Activated CD4-positive, alpha-beta T cell treated with anti-CD3 and anti-CD28 coated beads for 36 hours (primary cell): ENCODE measurements around the gene KRTAP9-4. TPM values are rescaled to one million over a fixed set of nuclear protein-coding genes. Genes with fewer than 3 reads are reported as not detected.

ENCODE experiments used
- total RNA-seq, 2 experiments: library from RNA; stranded (reverse); gene quantifications; one replicate each; pipeline ENCODE4 v1.2.3, GENCODE V29; 2021

KRTAP9-4 gene
- total RNA-seq, 2 experiments from 2014 or later, result not detected

Other genes starting within 250 kb of the KRTAP9-4 start
- gene KRTAP3-2, start 249.8 kb upstream of the KRTAP9-4 start, total RNA-seq, result not detected
- not detected for gene KRTAP3-1, start 240.6 kb upstream of the KRTAP9-4 start, total RNA-seq
- not detected for gene KRTAP1-5, start 222.5 kb upstream of the KRTAP9-4 start, total RNA-seq
- gene KRTAP1-4, start 219.5 kb upstream of the KRTAP9-4 start, total RNA-seq, result not detected
- not detected for gene KRTAP1-3, start 214.8 kb upstream of the KRTAP9-4 start, total RNA-seq
- not detected for gene KRTAP1-1, start 208.2 kb upstream of the KRTAP9-4 start, total RNA-seq
- gene KRTAP2-1, start 202.4 kb upstream of the KRTAP9-4 start, total RNA-seq, result not detected
- not detected for gene KRTAP2-2, start 194.5 kb upstream of the KRTAP9-4 start, total RNA-seq
- not detected for gene KRTAP2-3, start 189.6 kb upstream of the KRTAP9-4 start, total RNA-seq
- gene KRTAP2-4, start 183.8 kb upstream of the KRTAP9-4 start, total RNA-seq, result not detected
- not detected for gene KRTAP4-7, start 165.5 kb upstream of the KRTAP9-4 start, total RNA-seq
- not detected for gene KRTAP4-8, start 151.5 kb upstream of the KRTAP9-4 start, total RNA-seq
- not detected for gene KRTAP4-16, start 147.5 kb upstream of the KRTAP9-4 start, total RNA-seq
- not detected for gene KRTAP4-9, start 144.3 kb upstream of the KRTAP9-4 start, total RNA-seq
- gene KRTAP4-11, start 131.3 kb upstream of the KRTAP9-4 start, total RNA-seq, result not detected
- gene KRTAP4-12, start 125.5 kb upstream of the KRTAP9-4 start, total RNA-seq, result not detected
- not detected for gene KRTAP4-6, start 109.1 kb upstream of the KRTAP9-4 start, total RNA-seq
- not detected for gene KRTAP4-5, start 99.9 kb upstream of the KRTAP9-4 start, total RNA-seq
- not detected for gene KRTAP4-4, start 88.9 kb upstream of the KRTAP9-4 start, total RNA-seq
- not detected for gene KRTAP4-3, start 81.5 kb upstream of the KRTAP9-4 start, total RNA-seq
- not detected for gene KRTAP4-2, start 71.5 kb upstream of the KRTAP9-4 start, total RNA-seq
- gene KRTAP4-1, start 64.8 kb upstream of the KRTAP9-4 start, total RNA-seq, result not detected
- gene KRTAP9-1, start 59.8 kb upstream of the KRTAP9-4 start, total RNA-seq, result not detected
- gene KRTAP9-2, start 23.0 kb upstream of the KRTAP9-4 start, total RNA-seq, result not detected
- not detected for gene KRTAP9-3, start 17.2 kb upstream of the KRTAP9-4 start, total RNA-seq
- gene KRTAP9-8, start 11.7 kb upstream of the KRTAP9-4 start, total RNA-seq, result not detected
- gene KRTAP9-9, start 5.7 kb downstream of the KRTAP9-4 start, total RNA-seq, result not detected
- not detected for gene KRTAP9-6, start 15.7 kb downstream of the KRTAP9-4 start, total RNA-seq
- gene KRTAP9-7, start 26.0 kb downstream of the KRTAP9-4 start, total RNA-seq, result not detected
- not detected for gene KRTAP29-1, start 53.2 kb downstream of the KRTAP9-4 start, total RNA-seq
- not detected for gene KRTAP16-1, start 59.6 kb downstream of the KRTAP9-4 start, total RNA-seq
- not detected for gene KRTAP17-1, start 66.0 kb downstream of the KRTAP9-4 start, total RNA-seq
- gene KRT33A, start 101.1 kb downstream of the KRTAP9-4 start, total RNA-seq, result not detected
- gene KRT33B, start 120.1 kb downstream of the KRTAP9-4 start, total RNA-seq, result not detected
- gene KRT34, start 132.6 kb downstream of the KRTAP9-4 start, total RNA-seq, result not detected
- not detected for gene KRT31, start 147.9 kb downstream of the KRTAP9-4 start, total RNA-seq
- gene KRT37, start 174.9 kb downstream of the KRTAP9-4 start, total RNA-seq, result not detected
- gene KRT38, start 191.3 kb downstream of the KRTAP9-4 start, total RNA-seq, result not detected
- gene KRT32, start 217.7 kb downstream of the KRTAP9-4 start, total RNA-seq, result not detected
- gene KRT35, start 231.5 kb downstream of the KRTAP9-4 start, total RNA-seq, result not detected
- not detected for gene KRT36, start 240.2 kb downstream of the KRTAP9-4 start, total RNA-seq